Thymus (tissue), 11 donors: ENCODE data around the gene SH3BP4. TPM values are rescaled to one million over a fixed set of nuclear protein-coding genes. Genes with fewer than 3 reads are reported as not detected.

Experiments
- DNase-seq, 9 donors: peaks; one replicate each; pipeline ENCODE4 v3.0.0-alpha.2; 2013; ENCODE audit warnings: low spot score in 9 of 9, low read depth in 6 of 9, missing footprints in 1 of 9
- H3K27ac ChIP-seq, 2 donors: one replicate each; pipeline ENCODE4 v1.5.1; 2013; ENCODE audit warnings: control low read depth in 1 of 2, low read depth in 1 of 2, low read length in 1 of 2, mild to moderate bottlenecking in 1 of 2, moderate library complexity in 1 of 2
- H3K27me3 ChIP-seq, 2 donors: one replicate each; pipeline ENCODE4 v1.5.1; 2013; ENCODE audit warnings: low read length in 1 of 2; ENCODE audit not compliant: control insufficient read depth in 2 of 2, insufficient read depth in 1 of 2
- H3K36me3 ChIP-seq, 2 donors: one replicate each; pipeline ENCODE4 v1.5.1; 2013; ENCODE audit warnings: low read length in 1 of 2, mild to moderate bottlenecking in 1 of 2, moderate library complexity in 1 of 2; ENCODE audit not compliant: control insufficient read depth in 2 of 2, insufficient read depth in 2 of 2
- H3K4me1 ChIP-seq, 2 donors: one replicate each; pipeline ENCODE4 v1.5.1; 2013; ENCODE audit warnings: low read length in 2 of 2; ENCODE audit not compliant: control insufficient read depth in 2 of 2, insufficient read depth in 2 of 2
- H3K4me3 ChIP-seq, 2 donors: one replicate each; pipeline ENCODE4 v1.5.1; 2013; ENCODE audit warnings: low read length in 2 of 2, control low read depth in 1 of 2, mild to moderate bottlenecking in 1 of 2
- H3K9me3 ChIP-seq, 2 donors: one replicate each; pipeline ENCODE4 v1.5.1; 2013; ENCODE audit warnings: low read length in 1 of 2, mild to moderate bottlenecking in 1 of 2; ENCODE audit not compliant: control insufficient read depth in 2 of 2, insufficient read depth in 1 of 2
- WGBS: extraction: QIAGEN DNeasy Blood & Tissue Kit; methylation state at CpG from one replicate; pipeline ENCODE4 v1.1.7; 2013; 5-methylcytosine and 5-hydroxymethylcytosine counted together
- polyA plus RNA-seq: library from polyadenylated mRNA; stranded (reverse); fragments of 200-250 nt; gene quantifications from one replicate; pipeline ENCODE4 v1.2.3, GENCODE V29; 2013
- total RNA-seq: library from RNA; stranded (reverse); fragments of 120-200 nt; gene quantifications from one replicate; pipeline ENCODE4 v1.2.4, GENCODE V29; 2013
- donor health status: healthy.

Gene SH3BP4
- total and polyA plus RNA-seq, 2 donors = 6.2 to 12.3 TPM

- Histone ChIP-seq H3K27ac (no peak overlapping the region), H3K4me1 (peaks cover 15 to 28% of the 10 kb centered on the region in 2 donors), H3K9me3 (no peaks in the 10 kb centered on the region), H3K4me3 (no peak overlapping the region), H3K27me3 (no peaks in the 10 kb centered on the region), H3K36me3 (no peaks in the 10 kb centered on the region)
- DNase-seq = no peak
- WGBS = 98% methylated on average over 10 of the region's 10 CpGs
Measured at GRCh38 chr2:234992196-234992595, 40.4 kb downstream of the SH3BP4 start.

- no peak overlapping the region for H3K27ac ChIP-seq
- no peak overlapping the region for H3K4me3 ChIP-seq
- WGBS = 95% methylated on average over 23 of the region's 23 CpGs
- H3K27me3 ChIP-seq = no peaks in the 10 kb centered on the region
- H3K9me3 ChIP-seq = no peaks in the 10 kb centered on the region
- H3K4me1 ChIP-seq = peaks cover 15 to 28% of the 10 kb centered on the region in 2 donors
- H3K36me3 ChIP-seq = no peaks in the 10 kb centered on the region
- DNase-seq = no peak
Measured at GRCh38 chr2:234992624-234993349, 41.0 kb downstream of the SH3BP4 start.

GRCh38 chr2:234993541-234993981 is 41.7 kb downstream of the SH3BP4 start:
- no peaks in the 10 kb centered on the region for H3K9me3 ChIP-seq
- H3K36me3 ChIP-seq = no peaks in the 10 kb centered on the region
- peak in 8 of 9 donors; percentile 14 to 72 (median 42) for DNase-seq
- H3K4me3 ChIP-seq = no peak overlapping the region
- WGBS = 48% methylated on average over 11 of the region's 11 CpGs
- H3K27ac ChIP-seq = peak overlapping the region; percentile 38 to 84
- H3K27me3 ChIP-seq = no peaks in the 10 kb centered on the region
- H3K4me1 ChIP-seq = peaks cover 15 to 28% of the 10 kb centered on the region in 2 donors

GRCh38 chr2:234994438-234995321 is 42.9 kb downstream of the SH3BP4 start:
- peak in 8 of 9 donors; percentile 41 to 90 (median 71) for DNase-seq
- Histone ChIP-seq H3K4me1 (peaks cover 15 to 28% of the 10 kb centered on the region in 2 donors), H3K27me3 (no peaks in the 10 kb centered on the region), H3K36me3 (no peaks in the 10 kb centered on the region), H3K9me3 (no peaks in the 10 kb centered on the region), H3K27ac (peak overlapping the region in 1 of 2 donors; percentile 84), H3K4me3 (no peak overlapping the region)
- 68% methylated on average over 29 of the region's 29 CpGs for WGBS

GRCh38 chr2:234995332-234996068 is 43.7 kb downstream of the SH3BP4 start:
- Histone ChIP-seq H3K9me3 (no peaks in the 10 kb centered on the region), H3K27ac (no peak overlapping the region), H3K36me3 (no peaks in the 10 kb centered on the region), H3K4me3 (no peak overlapping the region), H3K4me1 (peaks cover 15 to 28% of the 10 kb centered on the region in 2 donors), H3K27me3 (no peaks in the 10 kb centered on the region)
- DNase-seq = no peak
- WGBS = 97% methylated on average over 24 of the region's 24 CpGs

- Histone ChIP-seq H3K27ac (no peak overlapping the region), H3K27me3 (no peaks in the 10 kb centered on the region), H3K9me3 (no peaks in the 10 kb centered on the region), H3K36me3 (no peaks in the 10 kb centered on the region), H3K4me1 (peaks cover 15 to 28% of the 10 kb centered on the region in 2 donors), H3K4me3 (no peak overlapping the region)
- WGBS = 95% methylated on average over 18 of the region's 18 CpGs
- DNase-seq = no peak
Measured at GRCh38 chr2:234996069-234996940, 44.5 kb downstream of the SH3BP4 start.

- WGBS = 97% methylated on average over 13 of the region's 13 CpGs
- no peak overlapping the region for H3K27ac ChIP-seq
- no peak overlapping the region for H3K4me3 ChIP-seq
- DNase-seq = no peak
- H3K36me3 ChIP-seq = no peaks in the 10 kb centered on the region
- peaks cover 15 to 28% of the 10 kb centered on the region in 2 donors for H3K4me1 ChIP-seq
- no peaks in the 10 kb centered on the region for H3K9me3 ChIP-seq
- no peaks in the 10 kb centered on the region for H3K27me3 ChIP-seq
Measured at GRCh38 chr2:234996941-234997270, 45.1 kb downstream of the SH3BP4 start.

- no peak for DNase-seq
- WGBS = 97% methylated on average over 8 of the region's 8 CpGs
- Histone ChIP-seq H3K4me1 (peaks cover 15 to 28% of the 10 kb centered on the region in 2 donors), H3K4me3 (no peak overlapping the region), H3K27ac (no peak overlapping the region), H3K36me3 (no peaks in the 10 kb centered on the region), H3K9me3 (no peaks in the 10 kb centered on the region), H3K27me3 (no peaks in the 10 kb centered on the region)
Measured at GRCh38 chr2:234997389-234997788, 45.6 kb downstream of the SH3BP4 start.
